OCI-LY1 (cell line): ENCODE results near the gene ANKRD60.

Experiments
- H2AFZ ChIP-seq: fragments of 200-600 bp; sonication (generic), shearing (Covaris generic); 2 replicates; pipeline ENCODE4 v1.6.0; 2014; ENCODE audit warnings: antibody characterized with exemption, mild to moderate bottlenecking, low read length
- H3F3A ChIP-seq: fragments of 200-600 bp; sonication (generic), shearing (Covaris generic); 2 replicates; pipeline ENCODE4 v1.6.0; 2014; ENCODE audit warnings: mild to moderate bottlenecking, antibody characterized with exemption, low read length, moderate library complexity; ENCODE audit not compliant: insufficient read depth
- H3K27ac ChIP-seq: fragments of 200-600 bp; sonication (generic); 2 replicates; pipeline ENCODE4 v1.5.1; 2014; ENCODE audit warnings: low read length, mixed run types, mild to moderate bottlenecking, low read depth; ENCODE audit not compliant: poor library complexity, severe bottlenecking
- H3K27me3 ChIP-seq: fragments of 200-600 bp; sonication (generic); 2 replicates; pipeline ENCODE4 v1.6.0; 2014; ENCODE audit warnings: antibody characterized with exemption, mild to moderate bottlenecking, low read length, moderate library complexity; ENCODE audit not compliant: insufficient read depth
- H3K36me3 ChIP-seq: fragments of 200-600 bp; sonication (generic); 2 replicates; pipeline ENCODE4 v1.6.1; 2014; ENCODE audit warnings: mild to moderate bottlenecking, antibody characterized with exemption, low read length, moderate library complexity, mixed read lengths; ENCODE audit not compliant: insufficient read depth
- H3K4me1 ChIP-seq: fragments of 200-600 bp; sonication (generic); 2 replicates; pipeline ENCODE4 v1.5.1; 2014; ENCODE audit warnings: mild to moderate bottlenecking, low read length, moderate library complexity; ENCODE audit not compliant: insufficient read depth, severe bottlenecking
- H3K4me2 ChIP-seq: fragments of 200-600 bp; sonication (generic), shearing (Covaris generic); 2 replicates; pipeline ENCODE4 v1.6.1; 2014; ENCODE audit warnings: low read length
- H3K4me3 ChIP-seq: fragments of 200-600 bp; sonication (generic); 2 replicates; pipeline ENCODE4 v1.5.1; 2014; ENCODE audit warnings: low read length, low read depth, mild to moderate bottlenecking, mixed read lengths; ENCODE audit not compliant: poor library complexity, severe bottlenecking
- H3K79me2 ChIP-seq: fragments of 200-600 bp; shearing (Covaris generic); 2 replicates; pipeline ENCODE4 v1.6.1; 2016; ENCODE audit warnings: mixed run types, low read length, mixed read lengths; ENCODE audit not compliant: insufficient read depth
- H3K9ac ChIP-seq: fragments of 200-600 bp; sonication (generic), shearing (Covaris generic); 2 replicates; pipeline ENCODE4 v1.6.1; 2014; ENCODE audit warnings: mild to moderate bottlenecking, low read length, mixed read lengths
- H3K9me2 ChIP-seq: fragments of 200-600 bp; sonication (generic), shearing (Covaris generic); 2 replicates; pipeline ENCODE4 v1.6.1; 2014; ENCODE audit warnings: low read depth, mild to moderate bottlenecking, low read length, mixed read lengths
- H3K9me3 ChIP-seq: fragments of 200-600 bp; shearing (Covaris generic); 2 replicates; pipeline ENCODE4 v1.6.1; 2014; ENCODE audit warnings: low read length, mixed read lengths
- H4K20me1 ChIP-seq: fragments of 200-600 bp; sonication (generic), shearing (Covaris generic); 2 replicates; pipeline ENCODE4 v1.6.0; 2016; ENCODE audit warnings: mild to moderate bottlenecking, low read length; ENCODE audit not compliant: insufficient read depth
- CTCF ChIP-seq: fragments of 200-600 bp; sonication (generic), shearing (Covaris generic); IDR thresholded peaks from 2 replicates; pipeline ENCODE4 v1.5.1; 2017; ENCODE audit warnings: mild to moderate bottlenecking, antibody characterized with exemption, low read length, moderate library complexity, mixed read lengths
- EZH2 ChIP-seq: fragments of 200-600 bp; sonication (generic), shearing (Covaris generic); IDR thresholded peaks from 2 replicates; pipeline ENCODE4 v1.8.0; 2017; ENCODE audit warnings: borderline replicate concordance, mixed run types, mild to moderate bottlenecking, antibody characterized with exemption, low read length, moderate library complexity, mixed read lengths

Gene ANKRD60

DNA sequence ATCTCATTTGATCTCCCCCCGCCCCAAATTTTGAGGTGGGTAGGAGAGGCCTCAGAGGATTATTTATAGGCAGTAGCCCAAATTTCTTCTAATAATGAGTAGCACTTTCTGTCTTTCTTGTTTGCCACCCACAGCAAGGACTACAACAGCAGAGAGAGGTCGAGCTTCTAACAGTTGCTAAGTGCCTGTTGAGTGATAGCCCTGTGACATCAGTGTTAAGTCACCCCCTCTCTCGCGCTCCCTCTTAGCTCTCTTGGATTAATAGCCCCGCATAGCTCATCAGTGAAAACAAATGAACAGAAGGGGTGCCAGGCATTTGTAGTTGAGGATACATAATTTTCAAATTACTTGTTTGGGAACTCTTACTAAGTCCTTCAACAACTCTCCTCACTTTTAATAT lies 3.5 kb downstream of the ANKRD60 start:
- H3K9me3 ChIP-seq, result no peaks in the 10 kb centered on the region

GRCh38 chr20:58224097-58224496 lies 4.4 kb downstream of the ANKRD60 start:
- H3K9me2 ChIP-seq, result no peaks in the 10 kb centered on the region
- no peaks in the 10 kb centered on the region for H3K36me3 ChIP-seq
- H3K27ac ChIP-seq, result no peak overlapping the region
- H3K4me2 ChIP-seq, result no peak overlapping the region
- H3K27me3 ChIP-seq, result peaks cover 8% of the 10 kb centered on the region
- TF ChIP-seq EZH2, result no peak
- no peak for TF ChIP-seq CTCF
- H3K9me3 ChIP-seq, result no peaks in the 10 kb centered on the region
- no peak overlapping the region for H3K4me3 ChIP-seq
- no peaks in the 10 kb centered on the region for H4K20me1 ChIP-seq
- no peak overlapping the region for H2AFZ ChIP-seq
- H3K9ac ChIP-seq, result no peak overlapping the region
- no peaks in the 10 kb centered on the region for H3K79me2 ChIP-seq
- H3F3A ChIP-seq, result no peaks in the 10 kb centered on the region
- no peaks in the 10 kb centered on the region for H3K4me1 ChIP-seq

More for the DNA sequence above, 3.5 kb downstream of the ANKRD60 start:
- Histone ChIP-seq H3K9ac (no peak overlapping the region), H3K4me3 (no peak overlapping the region), H3K9me2 (no peaks in the 10 kb centered on the region), H2AFZ (no peak overlapping the region), H3K4me2 (no peak overlapping the region), H3K36me3 (no peaks in the 10 kb centered on the region), H3F3A (no peaks in the 10 kb centered on the region), H3K27me3 (peaks cover 5% of the 10 kb centered on the region; the same call in 1 of the 2 replicates), H3K4me1 (no peaks in the 10 kb centered on the region), H3K79me2 (no peaks in the 10 kb centered on the region), H4K20me1 (no peaks in the 10 kb centered on the region), H3K27ac (no peak overlapping the region)
- no peak for TF ChIP-seq CTCF

GRCh38 chr20:58223358-58223941 lies 5.0 kb downstream of the ANKRD60 start:
- Histone ChIP-seq H3K9ac (no peak overlapping the region), H3K79me2 (no peaks in the 10 kb centered on the region), H3K27ac (no peak overlapping the region), H3K27me3 (peaks cover 15% of the 10 kb centered on the region), H3K9me3 (no peaks in the 10 kb centered on the region), H3K4me3 (no peak overlapping the region), H3K36me3 (no peaks in the 10 kb centered on the region), H3K4me1 (no peaks in the 10 kb centered on the region), H3K4me2 (no peak overlapping the region), H4K20me1 (no peaks in the 10 kb centered on the region), H3K9me2 (no peaks in the 10 kb centered on the region), H2AFZ (no peak overlapping the region), H3F3A (no peaks in the 10 kb centered on the region)
- no peak for TF ChIP-seq CTCF
- TF ChIP-seq EZH2, result no peak
